Measurements from ENCODE around the gene KMO. TPM values are rescaled to one million over a fixed set of nuclear protein-coding genes. Genes with fewer than 3 reads are reported as not detected.

The KMO gene
- total and polyA plus RNA-seq, 2 of the 8 experiments (the other 6 are each of a cell fraction or from before 2014, with no cell fraction given): not detected

GRCh38 chr1:241550318-241550717 is 18.1 kb downstream of the KMO start (continued):
- TF ChIP-seq SP2 (IDR thresholded peaks at IDR 0.05; ENCODE audit: low read length) (no peak), GABPA (IDR thresholded peaks at IDR 0.05; ENCODE audit: borderline replicate concordance, insufficient read depth, low read length) (no peak), NRF1 (IDR thresholded peaks at IDR 0.05; ENCODE audit: low read depth, low read length) (no peak), TBP (IDR thresholded peaks at IDR 0.05; ENCODE audit: low read depth, low read length) (no peak), CHD7 (IDR thresholded peaks at IDR 0.05; ENCODE audit: insufficient replicate concordance, low read length) (no peak)
